ENCODE measurements around the gene KRT3.

GRCh38 chr12:52777566-52777965, 18.4 kb downstream of the KRT3 start:
- TF ChIP-seq CTCF (IDR thresholded peaks at IDR 0.05; ENCODE audit: insufficient read depth, low read length, poor library complexity, severe bottlenecking) = no peak
- no peak for TF ChIP-seq EZH2phosphoT487 (conservative IDR thresholded peaks at IDR 0.05; ENCODE audit: low read length)

Measured in SU-DHL-6 (cell line).